HG02678 (cell line): ENCODE results near the gene CLCA2.

Source experiments
- ATAC-seq: cut with Tn5 transposase; IDR thresholded peaks from one replicate; pipeline ENCODE4 v1.9.1; 2021; ENCODE audit warnings: mild to moderate bottlenecking, moderate library complexity; ENCODE audit not compliant: unreplicated experiment

Gene CLCA2

DNA sequence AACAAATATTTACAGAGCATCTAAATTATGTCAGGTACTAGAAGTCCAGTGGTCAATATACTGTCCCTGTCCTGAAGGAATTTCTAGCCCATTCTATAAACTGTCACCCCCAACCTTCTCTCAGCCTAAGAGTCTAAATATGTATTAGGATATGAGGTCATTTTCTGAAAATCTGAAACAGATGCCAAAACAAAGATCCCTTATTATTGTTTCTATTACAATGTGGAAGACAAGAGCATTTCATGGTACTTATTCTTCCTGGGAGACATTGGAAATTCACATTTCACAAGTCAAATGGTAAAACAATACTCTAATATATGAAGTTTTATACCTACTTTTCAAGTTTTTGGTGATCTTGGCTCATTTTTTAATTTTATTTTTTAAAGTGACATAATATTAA lies 47.3 kb downstream of the CLCA2 start:
- no peak for ATAC-seq

DNA sequence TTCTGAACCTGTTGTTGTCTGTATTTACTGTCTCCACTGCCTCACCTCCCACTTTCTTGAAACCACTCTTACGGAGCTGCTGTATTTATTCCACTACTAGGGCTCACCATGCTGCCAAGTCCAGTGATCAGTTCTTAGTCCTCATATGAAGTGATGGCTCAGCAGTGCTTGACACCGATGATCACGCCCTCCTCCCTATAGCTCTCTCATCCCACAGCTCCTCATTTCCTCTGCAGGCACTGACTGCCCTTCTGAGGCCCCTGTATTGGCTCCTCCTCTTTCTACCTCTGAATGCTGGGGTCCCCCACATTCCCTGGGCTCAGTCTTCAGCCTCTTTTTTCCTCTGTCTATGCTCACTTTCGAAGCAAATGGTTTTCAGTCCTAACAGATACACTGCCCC lies 48.2 kb downstream of the CLCA2 start:
- no peak for ATAC-seq

DNA sequence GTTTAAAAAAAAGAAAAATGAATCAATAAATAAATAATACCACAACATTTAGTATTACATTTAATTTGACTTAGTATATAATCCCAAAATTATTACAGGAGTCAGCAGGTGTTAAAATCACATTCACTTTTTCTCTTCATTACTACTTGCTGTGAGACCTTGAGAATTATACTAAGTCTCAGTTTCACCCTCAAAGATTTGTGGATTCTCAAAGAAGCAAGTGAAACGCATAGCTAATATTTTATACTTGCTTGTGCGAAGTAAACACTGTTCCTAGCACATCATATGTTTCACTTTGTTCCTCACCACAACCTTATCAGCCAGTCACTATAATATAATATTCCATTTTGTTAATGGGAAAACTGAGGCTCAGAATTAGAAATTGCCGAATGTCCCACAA lies 48.8 kb downstream of the CLCA2 start:
- peak; percentile 67 for ATAC-seq

DNA sequence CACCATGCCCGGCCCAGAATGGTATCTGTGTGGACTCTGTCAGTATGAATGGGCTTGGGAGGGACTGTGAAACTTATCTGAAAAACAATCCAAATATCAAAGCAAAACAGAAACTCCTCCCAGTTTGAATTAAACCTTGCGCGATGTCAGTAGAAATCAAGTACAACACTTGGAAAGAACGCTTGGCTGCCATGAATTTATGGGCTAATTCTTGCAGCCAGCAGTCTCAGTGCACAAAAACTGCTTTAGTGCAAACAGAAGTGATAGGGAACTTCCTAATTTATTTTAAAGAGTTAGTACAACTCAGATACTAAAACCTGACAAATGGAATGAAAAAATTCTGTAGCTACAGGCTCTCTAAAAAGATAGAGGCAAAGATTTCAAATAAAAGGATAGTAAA lies 53.3 kb downstream of the CLCA2 start:
- ATAC-seq, result no peak

DNA sequence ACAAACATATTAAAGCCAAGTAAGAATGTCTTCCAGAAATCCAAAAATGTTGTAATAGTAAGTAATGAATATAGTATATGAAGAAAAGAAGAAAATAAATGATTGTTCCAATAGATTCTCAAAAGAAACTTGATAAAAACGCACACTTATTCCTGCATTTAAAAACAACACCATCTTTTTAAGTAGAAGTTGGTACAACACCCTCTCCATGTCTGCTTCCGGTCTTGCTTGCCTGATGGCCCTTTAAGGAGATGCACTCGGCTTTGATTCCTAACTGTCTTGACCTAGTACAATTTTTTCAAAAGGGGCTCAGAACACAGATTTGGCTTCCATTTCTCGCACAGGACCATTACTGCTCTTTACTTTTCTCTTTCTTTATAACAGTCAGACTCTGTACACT lies 53.7 kb downstream of the CLCA2 start:
- ATAC-seq, result no peak

DNA sequence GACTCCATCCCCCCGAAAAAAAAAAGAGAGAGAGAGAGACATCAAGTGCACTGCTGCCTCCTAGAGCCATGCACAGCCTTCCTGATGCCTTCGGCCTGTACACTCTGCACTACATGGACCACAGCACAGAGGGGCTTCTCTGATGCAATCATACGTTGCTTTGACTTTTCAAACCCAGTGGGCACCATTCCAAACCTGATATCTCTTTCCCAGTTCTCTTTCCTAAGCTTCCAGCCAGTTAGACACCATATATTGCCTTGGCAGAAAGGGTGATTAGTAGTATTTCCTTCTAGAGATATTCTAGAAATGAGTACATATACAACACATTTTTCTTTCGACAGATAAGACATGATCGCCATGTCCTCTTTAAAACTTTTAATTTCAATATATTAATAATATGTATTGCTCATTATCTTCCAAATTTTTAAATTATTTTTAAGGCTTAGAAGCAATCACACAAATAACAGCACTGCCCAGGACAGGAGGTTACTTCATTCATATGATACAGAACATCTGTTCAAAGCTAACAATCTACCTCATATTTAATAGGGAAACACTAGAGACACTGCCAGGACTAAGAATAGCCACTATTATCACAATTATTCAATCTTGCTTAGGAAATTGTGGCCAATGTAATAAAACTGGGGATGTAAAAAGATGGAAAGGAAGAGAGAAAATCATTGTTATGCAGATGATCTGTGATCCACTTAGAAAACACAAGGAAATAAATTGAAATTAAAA lies 54.6 kb downstream of the CLCA2 start:
- ATAC-seq, result no peak

DNA sequence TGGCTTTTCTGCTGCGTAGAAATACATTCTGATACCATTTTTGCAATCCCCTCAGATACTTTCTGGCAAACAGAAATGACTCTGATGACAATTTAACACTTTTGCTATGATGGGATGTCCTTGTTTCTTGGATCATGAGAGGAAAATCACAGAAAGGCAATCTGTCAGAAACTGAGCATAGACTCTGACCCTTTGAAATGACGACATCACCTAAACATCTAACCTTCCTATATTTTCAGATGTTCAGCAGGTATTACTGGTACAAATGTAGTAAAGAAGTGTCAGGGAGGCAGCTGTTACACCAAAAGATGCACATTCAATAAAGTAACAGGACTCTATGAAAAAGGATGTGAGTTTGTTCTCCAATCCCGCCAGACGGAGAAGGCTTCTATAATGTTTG lies 58.0 kb downstream of the CLCA2 start:
- ATAC-seq, result no peak

DNA sequence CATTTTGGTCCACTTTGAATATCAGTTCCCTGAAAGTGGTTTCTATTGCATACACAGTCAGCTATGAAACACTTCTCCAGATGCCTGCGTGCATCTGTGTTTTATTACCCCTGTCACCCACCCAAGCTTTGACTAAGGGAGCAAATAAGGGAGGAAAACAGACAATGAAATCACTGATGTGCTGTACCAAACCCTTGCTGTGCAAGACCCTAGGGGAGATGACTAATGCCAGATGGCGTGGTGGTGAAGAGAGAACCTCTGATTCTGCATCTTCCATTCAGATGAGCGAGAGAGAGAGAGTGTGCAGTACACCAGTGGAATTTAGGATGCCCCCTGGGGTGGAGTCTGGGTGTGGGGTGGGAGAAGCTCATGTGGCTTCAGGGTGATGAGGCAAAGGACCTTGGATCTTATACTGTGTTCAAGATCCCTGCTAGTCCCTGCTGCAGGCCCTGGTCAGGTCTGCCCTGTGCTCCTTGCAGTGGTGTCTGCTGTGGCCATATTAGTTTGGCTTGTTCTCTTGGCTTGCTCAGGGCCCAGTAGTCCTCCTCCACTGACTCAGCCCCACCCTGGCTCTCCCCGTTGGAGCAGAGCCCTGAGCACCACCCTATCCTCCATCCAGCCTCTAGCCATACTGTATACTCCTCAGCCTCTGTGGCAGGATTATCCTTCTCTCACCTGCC lies 63.3 kb downstream of the CLCA2 start:
- no peak for ATAC-seq

DNA sequence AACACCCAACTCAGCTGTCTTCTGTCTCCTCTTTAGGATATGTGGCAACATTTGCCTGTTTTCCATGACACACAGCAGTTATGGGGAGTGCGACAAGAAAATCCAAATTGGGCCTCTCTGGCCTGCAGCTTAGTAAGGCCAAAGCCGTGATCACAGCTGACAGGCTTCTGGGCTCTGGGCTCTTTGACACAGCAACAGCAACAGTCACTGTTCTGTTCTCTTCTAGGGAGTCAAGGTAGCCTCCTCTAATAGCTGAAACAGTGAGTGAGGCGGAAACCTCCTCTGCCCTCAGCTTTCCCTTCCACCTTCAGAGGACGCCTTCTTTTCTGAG lies 63.8 kb downstream of the CLCA2 start:
- ATAC-seq, result no peak

DNA sequence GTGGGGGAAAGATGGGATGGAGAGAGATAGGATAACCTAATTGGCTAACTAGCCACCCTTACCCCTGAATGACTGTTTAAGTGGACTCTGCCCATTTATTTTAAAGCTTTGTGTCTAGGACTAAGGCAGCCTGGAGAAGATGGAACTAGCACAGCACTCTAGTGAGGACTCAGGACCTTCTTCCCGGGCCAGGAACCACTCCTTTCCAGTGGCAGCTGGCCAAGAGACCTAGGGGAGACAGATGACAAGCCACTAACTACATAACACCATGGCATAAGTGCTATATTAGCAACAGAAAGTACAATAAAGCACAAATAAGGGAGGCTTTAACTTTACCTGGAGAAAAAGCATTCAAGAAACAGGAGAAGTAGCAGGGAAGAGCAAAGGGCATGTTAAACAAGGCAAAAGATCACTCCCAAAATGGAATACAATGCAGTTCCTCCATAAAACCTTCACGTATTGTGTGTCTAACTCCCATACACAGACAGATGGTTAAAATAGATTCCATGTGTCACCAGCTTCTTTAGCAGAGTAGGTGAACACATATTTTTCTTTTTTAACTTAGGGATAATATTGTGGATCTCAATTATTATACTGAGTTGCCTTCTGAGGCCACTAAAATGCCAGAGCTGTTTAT lies 65.4 kb downstream of the CLCA2 start:
- no peak for ATAC-seq

DNA sequence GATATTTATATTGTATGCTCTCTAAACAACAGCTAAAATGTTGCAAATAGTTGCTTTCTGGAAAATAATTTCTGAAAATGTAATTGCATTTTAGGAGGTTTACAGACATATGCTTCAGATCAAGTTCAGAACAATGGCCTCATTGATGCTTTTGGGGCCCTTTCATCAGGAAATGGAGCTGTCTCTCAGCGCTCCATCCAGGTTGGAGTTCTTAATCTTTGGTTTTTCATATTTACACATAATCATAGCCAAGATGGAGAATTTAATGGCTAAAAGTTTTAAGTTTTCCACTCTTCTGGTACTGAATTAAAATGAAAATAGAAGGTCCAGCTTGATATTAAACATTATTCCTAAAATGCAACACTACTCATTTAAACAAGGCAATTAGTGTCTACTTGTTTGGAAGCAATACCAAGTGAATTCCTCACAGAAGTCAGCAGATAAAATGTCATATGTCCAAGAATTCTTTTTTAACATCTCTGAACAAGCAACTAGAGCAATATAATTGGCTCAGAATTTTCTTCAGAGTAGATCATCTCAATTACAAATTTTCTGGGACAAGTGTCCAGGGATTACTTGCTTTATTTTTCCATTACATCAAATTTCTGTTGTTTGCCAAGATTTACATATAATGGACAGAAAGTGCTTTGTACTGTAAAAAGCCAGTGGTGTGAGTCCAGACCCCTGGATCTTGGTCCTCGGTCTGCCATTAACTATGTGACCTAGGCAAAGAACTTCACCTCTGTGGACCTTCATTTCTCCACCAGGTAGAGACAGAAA lies 67.4 kb downstream of the CLCA2 start:
- no peak for ATAC-seq

DNA sequence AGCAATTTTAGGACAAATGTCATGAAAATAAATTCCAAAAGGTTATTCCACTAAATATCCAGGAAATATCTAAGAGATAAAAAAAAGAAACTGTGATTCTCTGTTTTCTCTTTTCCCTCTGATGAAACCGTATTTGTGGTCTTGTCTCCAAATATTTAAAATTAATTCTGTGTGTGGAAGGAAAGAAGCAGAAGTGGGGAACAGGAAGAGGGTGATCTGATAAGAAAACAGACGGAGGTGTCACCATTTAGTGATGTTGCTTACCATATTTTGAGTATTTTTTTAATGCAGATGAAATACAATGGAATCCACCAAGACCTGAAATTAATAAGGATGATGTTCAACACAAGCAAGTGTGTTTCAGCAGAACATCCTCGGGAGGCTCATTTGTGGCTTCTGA lies 74.3 kb downstream of the CLCA2 start:
- no peak for ATAC-seq

DNA sequence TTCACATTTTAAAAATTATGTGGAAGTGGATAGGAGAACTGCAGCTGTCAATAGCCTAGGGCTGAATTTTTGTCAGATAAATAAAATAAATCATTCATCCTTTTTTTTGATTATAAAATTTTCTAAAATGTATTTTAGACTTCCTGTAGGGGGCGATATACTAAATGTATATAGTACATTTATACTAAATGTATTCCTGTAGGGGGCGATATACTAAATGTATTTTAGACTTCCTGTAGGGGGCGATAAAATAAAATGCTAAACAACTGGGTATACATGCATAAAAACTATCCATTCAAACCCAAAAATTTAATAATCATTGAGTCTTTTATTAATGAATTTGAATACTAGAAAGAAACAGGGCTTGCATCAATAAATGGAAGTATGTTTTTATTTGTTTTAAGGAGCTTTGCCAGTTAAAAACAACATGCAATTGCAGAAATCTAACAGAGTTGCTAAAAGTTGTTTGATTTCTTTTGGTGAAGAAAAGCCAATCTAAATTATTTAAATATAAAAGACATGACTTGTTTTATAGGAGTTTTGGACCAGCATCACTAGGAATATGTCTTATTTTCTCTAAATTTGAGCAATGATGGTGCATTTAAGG lies 76.1 kb downstream of the CLCA2 start:
- peak; percentile 46 for ATAC-seq

DNA sequence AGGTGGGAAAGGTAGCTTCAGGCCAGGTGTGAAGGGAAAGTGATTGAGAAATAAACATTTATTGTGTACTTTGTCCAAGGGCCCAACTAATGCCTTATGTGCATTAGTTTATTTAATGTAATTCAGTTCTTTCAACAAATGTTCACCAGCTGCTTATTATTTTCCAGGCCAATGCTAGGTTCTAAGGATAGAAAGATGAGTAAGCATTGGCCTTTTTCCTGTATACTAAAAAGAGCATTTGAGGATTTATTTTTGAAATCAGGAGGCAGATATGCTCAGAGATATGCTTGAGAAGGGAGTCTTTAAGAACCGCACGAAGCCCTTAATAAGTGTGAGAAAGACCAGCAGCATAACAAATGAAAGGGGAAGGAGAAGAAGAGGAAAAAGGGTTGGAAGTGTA lies 76.7 kb downstream of the CLCA2 start:
- no peak for ATAC-seq

DNA sequence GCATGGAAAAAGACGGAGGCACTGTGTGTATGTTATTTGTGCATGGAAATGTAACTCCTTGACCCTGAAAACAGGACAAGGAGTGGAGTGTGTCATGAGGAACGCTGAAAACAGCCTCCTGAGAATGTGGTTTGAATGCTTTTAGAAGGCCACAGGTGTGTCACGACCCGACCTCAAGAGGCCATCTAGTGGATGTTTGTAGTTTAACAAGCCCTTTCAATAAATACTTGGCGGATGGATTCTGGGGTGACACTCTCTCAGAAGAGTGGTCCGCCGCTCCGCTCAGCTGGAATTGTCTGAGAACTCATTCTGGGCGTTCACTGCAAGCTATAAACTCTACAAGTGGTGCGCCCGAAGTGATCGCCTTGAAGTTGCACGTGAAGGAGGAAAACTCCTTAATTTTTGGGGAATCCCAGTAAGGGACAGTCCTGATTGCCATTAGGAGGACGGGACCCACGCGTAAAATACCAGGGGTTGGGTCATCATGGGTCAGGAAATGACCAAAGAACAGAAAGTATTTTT lies 78.2 kb downstream of the CLCA2 start:
- ATAC-seq, result peak; percentile 77

DNA sequence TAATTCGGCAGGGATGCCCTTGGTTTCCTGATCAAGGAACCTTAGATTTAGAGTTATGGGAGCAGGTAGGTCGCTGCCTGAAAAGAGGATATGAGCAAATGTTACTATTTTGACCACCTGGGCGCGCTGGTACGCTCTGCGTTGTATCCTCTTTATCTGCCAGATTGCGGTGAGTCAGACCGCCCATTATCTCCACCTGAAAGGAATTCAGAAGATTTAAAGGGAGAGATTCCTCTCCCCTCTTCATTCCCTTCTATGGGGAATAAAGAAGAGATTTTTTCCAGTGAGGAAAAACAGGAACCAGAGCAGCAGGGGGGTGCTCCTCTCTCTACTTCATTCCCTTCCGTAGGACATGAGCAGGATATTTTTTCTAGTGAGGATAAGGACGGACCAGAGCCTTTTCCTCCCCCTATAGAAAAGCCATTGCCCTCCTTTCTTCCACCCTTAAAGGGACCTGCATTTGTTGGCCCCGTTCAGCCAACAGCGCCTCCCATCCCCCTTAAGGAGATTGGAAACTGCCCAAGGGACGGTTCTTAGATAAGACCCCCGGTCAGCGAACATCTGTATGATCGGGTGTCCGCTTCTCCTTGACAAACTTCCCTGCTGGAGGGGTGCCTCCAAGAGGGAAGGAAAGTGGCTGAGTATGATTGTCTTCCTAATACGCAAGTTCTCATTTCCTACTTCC lies 78.9 kb downstream of the CLCA2 start:
- peak; percentile 40 for ATAC-seq

DNA sequence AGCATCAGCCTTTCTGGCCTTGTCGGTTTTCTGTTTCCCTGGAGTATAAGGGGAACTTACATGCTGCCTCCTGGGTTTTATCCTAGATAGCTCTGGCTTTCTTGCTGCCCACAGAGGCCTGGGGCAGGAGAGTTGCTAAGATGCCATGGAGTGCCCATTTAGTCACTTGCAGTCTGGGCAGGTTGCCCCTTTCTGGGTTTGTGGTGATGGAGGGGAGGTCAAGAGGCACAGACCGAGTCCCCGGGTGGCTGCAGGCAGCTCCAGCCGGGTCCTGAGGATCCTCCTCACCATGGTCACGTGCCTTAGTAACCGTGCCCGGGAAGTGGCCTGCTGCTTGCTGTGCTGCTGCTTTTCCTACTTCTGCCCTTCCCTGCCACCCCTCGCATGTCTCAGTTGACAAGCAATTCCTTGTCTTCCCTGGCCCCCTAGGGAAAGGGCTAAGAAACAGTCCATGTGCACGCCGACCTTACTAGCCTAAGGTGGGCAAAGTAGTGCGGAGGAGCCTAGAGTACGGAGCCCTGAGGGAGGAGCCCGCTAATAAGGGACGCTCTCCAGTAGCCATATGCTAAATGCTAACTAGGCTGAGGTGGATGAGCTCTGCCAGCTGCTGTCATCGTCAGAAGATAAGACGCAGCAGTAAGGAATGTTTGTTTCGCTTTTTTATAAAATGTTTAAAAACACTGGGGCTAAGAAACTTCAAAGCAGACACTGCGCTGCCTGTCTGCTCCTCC lies 79.6 kb downstream of the CLCA2 start:
- ATAC-seq, result no peak

DNA sequence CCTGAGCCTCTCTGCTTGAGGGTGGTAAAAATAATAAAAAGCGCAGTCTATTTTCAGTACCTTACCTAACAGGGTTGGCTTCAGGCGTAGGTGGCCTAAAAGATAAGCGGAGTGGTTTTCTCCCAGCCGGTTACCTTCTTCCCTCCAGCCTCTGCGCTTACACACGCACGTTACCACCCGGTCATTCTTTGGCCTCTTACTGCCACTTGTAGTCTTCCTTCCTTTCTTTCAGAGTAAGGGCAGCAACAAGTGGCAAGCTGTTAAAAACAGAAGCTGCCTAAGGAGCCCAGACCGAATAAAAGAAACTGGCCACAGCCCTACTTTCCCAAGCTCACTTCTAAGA lies 80.1 kb downstream of the CLCA2 start:
- no peak for ATAC-seq

DNA sequence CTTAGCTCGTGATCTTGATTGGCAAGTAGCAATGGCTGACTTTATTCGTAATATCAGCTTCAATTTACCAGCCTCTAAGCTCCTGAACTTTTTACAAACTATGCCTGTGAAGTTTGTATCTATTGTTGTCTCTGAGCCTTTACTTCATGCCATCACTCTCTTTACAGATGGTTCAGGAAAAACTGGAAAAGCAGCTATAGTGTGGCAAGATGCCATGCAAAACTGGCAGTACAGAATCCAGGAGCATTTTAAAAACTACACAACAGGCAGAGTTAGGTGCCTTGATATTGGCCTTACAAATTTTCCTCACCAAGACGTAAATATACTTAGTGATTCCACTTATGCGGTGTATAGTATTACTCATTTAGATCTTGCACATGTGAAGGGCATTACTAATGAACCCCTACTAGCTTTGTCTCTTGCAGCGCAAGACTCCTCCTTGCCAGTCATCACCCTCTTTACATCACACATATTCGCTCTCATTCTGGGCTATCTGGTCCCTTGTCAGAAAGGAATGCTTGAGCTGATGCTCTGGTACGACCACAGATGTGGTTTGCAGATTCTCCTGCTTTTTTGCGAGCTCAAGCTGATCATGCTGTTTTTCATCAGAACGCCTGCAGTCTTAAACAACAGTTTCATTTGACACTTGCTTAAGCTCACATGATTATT lies 81.1 kb downstream of the CLCA2 start:
- ATAC-seq, result no peak
